Measurements from ENCODE around the gene VMP1.
"Not testable (repeated sequence)": the region's sequence is repeated elsewhere in the genome, so short reads cannot be mapped to it uniquely, and the experiment has no call there.

VMP1 gene

GRCh38 chr17:59873414-59873813 lies 166.0 kb downstream of the VMP1 start:
- peaks cover 7 to 26% of the 10 kb centered on the region in 2 donors for H3K36me3 ChIP-seq (ENCODE audit: control insufficient read depth in 1 of 2, insufficient read depth in 2 of 2, low read length in 2 of 2)
- H3K9me3 ChIP-seq (ENCODE audit: control insufficient read depth in 1 of 2, low read length in 2 of 2); H3K4me1 ChIP-seq (ENCODE audit: control insufficient read depth in 1 of 2, insufficient read depth in 2 of 2, low read length in 2 of 2); H3K4me3 ChIP-seq (ENCODE audit: low read depth in 1 of 2, low read length in 2 of 2); H3K27me3 ChIP-seq (ENCODE audit: low read depth, low read length); H3K27ac ChIP-seq (ENCODE audit: low read length): not testable (repeated sequence)

GRCh38 chr17:59874376-59874775 lies 166.9 kb downstream of the VMP1 start:
- H3K4me1 ChIP-seq (ENCODE audit: control insufficient read depth in 1 of 2, insufficient read depth in 2 of 2, low read length in 2 of 2): no peaks in the 10 kb centered on the region
- H3K9me3 ChIP-seq (ENCODE audit: control insufficient read depth in 1 of 2, low read length in 2 of 2): no peaks in the 10 kb centered on the region
- H3K36me3 ChIP-seq (ENCODE audit: control insufficient read depth in 1 of 2, insufficient read depth in 2 of 2, low read length in 2 of 2): peaks cover 11 to 31% of the 10 kb centered on the region in 2 donors
- no peak overlapping the region for H3K4me3 ChIP-seq (ENCODE audit: low read depth in 1 of 2, low read length in 2 of 2)
- H3K27ac ChIP-seq (ENCODE audit: low read length): no peak overlapping the region
- no peaks in the 10 kb centered on the region for H3K27me3 ChIP-seq (ENCODE audit: low read depth, low read length)

GRCh38 chr17:59876107-59876506 lies 168.7 kb downstream of the VMP1 start:
- peaks cover 11 to 46% of the 10 kb centered on the region in 2 donors for H3K36me3 ChIP-seq (ENCODE audit: control insufficient read depth in 1 of 2, insufficient read depth in 2 of 2, low read length in 2 of 2)
- no peaks in the 10 kb centered on the region for H3K9me3 ChIP-seq (ENCODE audit: control insufficient read depth in 1 of 2, low read length in 2 of 2)
- no peaks in the 10 kb centered on the region for H3K4me1 ChIP-seq (ENCODE audit: control insufficient read depth in 1 of 2, insufficient read depth in 2 of 2, low read length in 2 of 2)
- no peak overlapping the region for H3K4me3 ChIP-seq (ENCODE audit: low read depth in 1 of 2, low read length in 2 of 2)
- H3K27ac ChIP-seq (ENCODE audit: low read length): no peak overlapping the region
- H3K27me3 ChIP-seq (ENCODE audit: low read depth, low read length): no peaks in the 10 kb centered on the region

GRCh38 chr17:59877965-59878364 lies 170.5 kb downstream of the VMP1 start:
- no peak overlapping the region for H3K4me3 ChIP-seq (ENCODE audit: low read depth in 1 of 2, low read length in 2 of 2)
- H3K36me3 ChIP-seq (ENCODE audit: control insufficient read depth in 1 of 2, insufficient read depth in 2 of 2, low read length in 2 of 2): peaks cover 11 to 40% of the 10 kb centered on the region in 2 donors
- H3K27me3 ChIP-seq (ENCODE audit: low read depth, low read length): no peaks in the 10 kb centered on the region

GRCh38 chr17:59878624-59879023 lies 171.2 kb downstream of the VMP1 start:
- Histone ChIP-seq H3K4me3 (ENCODE audit: low read depth in 1 of 2, low read length in 2 of 2) (no peak overlapping the region), H3K27ac (ENCODE audit: low read length) (no peak overlapping the region), H3K9me3 (ENCODE audit: control insufficient read depth in 1 of 2, low read length in 2 of 2) (no peaks in the 10 kb centered on the region), H3K4me1 (ENCODE audit: control insufficient read depth in 1 of 2, insufficient read depth in 2 of 2, low read length in 2 of 2) (no peaks in the 10 kb centered on the region), H3K36me3 (ENCODE audit: control insufficient read depth in 1 of 2, insufficient read depth in 2 of 2, low read length in 2 of 2) (peaks cover 11 to 43% of the 10 kb centered on the region in 2 donors), H3K27me3 (ENCODE audit: low read depth, low read length) (no peaks in the 10 kb centered on the region)

More at GRCh38 chr17:59877965-59878364, 170.5 kb downstream of the VMP1 start:
- Histone ChIP-seq H3K4me1 (ENCODE audit: control insufficient read depth in 1 of 2, insufficient read depth in 2 of 2, low read length in 2 of 2) (no peaks in the 10 kb centered on the region), H3K27ac (ENCODE audit: low read length) (no peak overlapping the region), H3K9me3 (ENCODE audit: control insufficient read depth in 1 of 2, low read length in 2 of 2) (no peaks in the 10 kb centered on the region)

GRCh38 chr17:59884861-59885260 lies 177.4 kb downstream of the VMP1 start:
- H3K27ac ChIP-seq (ENCODE audit: low read length): no peak overlapping the region
- H3K36me3 ChIP-seq (ENCODE audit: control insufficient read depth in 1 of 2, insufficient read depth in 2 of 2, low read length in 2 of 2): peaks cover 11 to 51% of the 10 kb centered on the region in 2 donors
- no peaks in the 10 kb centered on the region for H3K9me3 ChIP-seq (ENCODE audit: control insufficient read depth in 1 of 2, low read length in 2 of 2)
- no peak overlapping the region for H3K4me3 ChIP-seq (ENCODE audit: low read depth in 1 of 2, low read length in 2 of 2)
- H3K27me3 ChIP-seq (ENCODE audit: low read depth, low read length): no peaks in the 10 kb centered on the region
- no peaks in the 10 kb centered on the region for H3K4me1 ChIP-seq (ENCODE audit: control insufficient read depth in 1 of 2, insufficient read depth in 2 of 2, low read length in 2 of 2)

- Histone ChIP-seq H3K27ac (ENCODE audit: low read length) (no peak overlapping the region), H3K4me1 (ENCODE audit: control insufficient read depth in 1 of 2, insufficient read depth in 2 of 2, low read length in 2 of 2) (no peaks in the 10 kb centered on the region), H3K27me3 (ENCODE audit: low read depth, low read length) (no peaks in the 10 kb centered on the region), H3K4me3 (ENCODE audit: low read depth in 1 of 2, low read length in 2 of 2) (no peak overlapping the region), H3K36me3 (ENCODE audit: control insufficient read depth in 1 of 2, insufficient read depth in 2 of 2, low read length in 2 of 2) (peaks cover 11 to 37% of the 10 kb centered on the region in 2 donors), H3K9me3 (ENCODE audit: control insufficient read depth in 1 of 2, low read length in 2 of 2) (no peaks in the 10 kb centered on the region)
Observed at GRCh38 chr17:59888145-59888750, 180.8 kb downstream of the VMP1 start.

- Histone ChIP-seq H3K27ac (ENCODE audit: low read length) (no peak overlapping the region), H3K9me3 (ENCODE audit: control insufficient read depth in 1 of 2, low read length in 2 of 2) (no peaks in the 10 kb centered on the region), H3K4me1 (ENCODE audit: control insufficient read depth in 1 of 2, insufficient read depth in 2 of 2, low read length in 2 of 2) (peaks cover 4 to 11% of the 10 kb centered on the region in 2 donors), H3K27me3 (ENCODE audit: low read depth, low read length) (no peaks in the 10 kb centered on the region), H3K36me3 (ENCODE audit: control insufficient read depth in 1 of 2, insufficient read depth in 2 of 2, low read length in 2 of 2) (peaks cover 7 to 14% of the 10 kb centered on the region in 2 donors), H3K4me3 (ENCODE audit: low read depth in 1 of 2, low read length in 2 of 2) (no peak overlapping the region)
Observed at GRCh38 chr17:59890720-59891119, 183.3 kb downstream of the VMP1 start.
